Prostate gland (tissue), 2 donors: ENCODE measurements around the gene TBX15. TPM values are rescaled to one million over a fixed set of nuclear protein-coding genes. Genes with fewer than 3 reads are reported as not detected.

Source experiments
- DNase-seq: peaks from one replicate; pipeline ENCODE4 v3.0.0-alpha.2; 2019; ENCODE audit warnings: low spot score
- H3K27ac ChIP-seq, 2 donors: fragments of 200-600 bp; sonication (generic); 2 replicates each; pipeline ENCODE4 v1.5.1; 2017 to 2019
- H3K27me3 ChIP-seq: fragments of 200-600 bp; sonication (generic); replicated peaks from 2 replicates; pipeline ENCODE4 v1.5.1; 2019; ENCODE audit not compliant: insufficient read depth
- H3K36me3 ChIP-seq, 2 donors: fragments of 200-600 bp; sonication (generic); 1 replicate in 1 of 2; 2 replicates in 1 of 2; pipeline versions ENCODE4 v1.5.1 to v1.8.1; 2017 to 2019
- H3K4me1 ChIP-seq: fragments of 200-600 bp; sonication (generic); replicated peaks from 2 replicates; pipeline ENCODE4 v1.5.1; 2019
- H3K4me3 ChIP-seq, 2 donors: fragments of 200-600 bp; sonication (generic); 2 replicates each; pipeline ENCODE4 v1.5.1; 2017 to 2019
- H3K9me3 ChIP-seq: fragments of 200-600 bp; sonication (generic); 2 replicates; pipeline ENCODE4 v1.5.1; 2017
- POLR2A ChIP-seq: fragments of 450-650 bp; IDR thresholded peaks from one replicate; pipeline ENCODE4 v1.6.1; 2016; ENCODE audit warnings: antibody characterized with exemption, mild to moderate bottlenecking
- POLR2AphosphoS5 ChIP-seq: sonication (generic); formaldehyde crosslinking; IDR thresholded peaks from one replicate; pipeline ENCODE4 v1.6.1; 2017; ENCODE audit warnings: antibody characterized with exemption
- WGBS: methylation state at CpG from one replicate; pipeline ENCODE4 v1.1.5; 2018; 5-methylcytosine and 5-hydroxymethylcytosine counted together
- intact Hi-C: fragments of 100-400 bp; cut with DNase I; formaldehyde crosslinking; loops from one replicate; pipeline ENCODE4 v1.14.2; 2022
- total RNA-seq, 2 donors: library from RNA; depleted of rRNA; stranded (reverse); fragments of >200 nt; gene quantifications; one replicate each; pipeline ENCODE4 v1.1.0, GENCODE V29; 2016
- TF ChIP-seq, protein P1 (sequence below), 4 experiments: fragments of 200-600 bp in 2 of 4; fragments of 450-650 bp in 2 of 4; sonication (generic) in 2 of 4; IDR thresholded peaks; 1 replicate in 3 of 4; 2 replicates in 1 of 4; pipeline ENCODE4 v1.5.1; 2016 to 2019; ENCODE audit warnings: antibody characterized with exemption in 4 of 4, mild to moderate bottlenecking in 2 of 4, moderate library complexity in 2 of 4

TBX15 gene
- total RNA-seq, 2 donors from 2014 or later = 0.40 to 0.87 TPM

DNA sequence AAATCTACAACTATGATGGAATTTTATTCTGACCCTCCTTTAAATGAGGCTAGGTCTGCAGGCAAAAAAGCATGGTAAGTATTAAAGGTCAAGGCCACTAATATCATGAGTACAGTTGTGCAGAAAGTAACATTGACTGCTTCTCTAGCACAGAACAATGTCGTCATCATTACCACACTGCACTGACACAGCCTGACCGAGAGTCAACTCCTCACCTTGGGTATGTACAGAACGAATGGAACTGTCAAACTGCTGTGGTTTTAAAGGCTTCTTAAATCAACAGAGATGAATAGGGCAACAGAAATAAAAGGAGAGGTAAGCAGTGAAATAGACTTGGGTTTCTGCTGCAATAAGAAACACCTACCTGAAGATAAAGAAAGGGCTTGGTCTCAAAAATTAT is 88.8 kb downstream of the TBX15 start:
- H3K36me3 ChIP-seq = no peaks in the 10 kb centered on the region
- H3K4me3 ChIP-seq = no peak overlapping the region
- intact Hi-C loops = no loop called here
- no peaks in the 10 kb centered on the region for H3K27me3 ChIP-seq
- peak; percentile 26 for DNase-seq
- H3K4me1 ChIP-seq = no peaks in the 10 kb centered on the region
- H3K9me3 ChIP-seq = no peaks in the 10 kb centered on the region
- TF ChIP-seq POLR2AphosphoS5 = peak; percentile 76
- no peak for TF ChIP-seq POLR2A
- 9% methylated on average over 3 of the region's 3 CpGs for WGBS
- H3K27ac ChIP-seq = no peak overlapping the region

DNA sequence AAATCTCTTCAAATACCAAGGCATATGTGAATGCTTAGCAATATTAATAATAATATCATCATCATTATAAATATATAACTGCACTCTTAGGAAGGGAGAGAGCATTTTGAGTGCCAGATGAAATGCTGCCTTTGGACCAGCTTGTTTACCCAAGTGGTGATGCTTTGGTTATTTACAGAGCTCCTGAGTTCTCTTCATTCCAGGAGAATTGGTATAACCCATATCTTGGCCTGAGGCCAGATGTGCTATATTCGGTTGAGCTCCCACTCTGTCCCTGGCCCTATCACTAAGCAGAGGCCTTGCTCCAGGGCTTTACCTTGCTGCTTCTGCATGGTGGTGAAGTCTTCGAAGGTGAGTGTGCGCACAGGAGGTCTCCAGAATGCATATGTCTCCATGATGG is 89.4 kb downstream of the TBX15 start:
- no peaks in the 10 kb centered on the region for H3K27me3 ChIP-seq
- H3K27ac ChIP-seq = no peak overlapping the region
- DNase-seq = no peak
- H3K9me3 ChIP-seq = no peaks in the 10 kb centered on the region
- TF ChIP-seq POLR2A = no peak
- TF ChIP-seq, protein P1, sequence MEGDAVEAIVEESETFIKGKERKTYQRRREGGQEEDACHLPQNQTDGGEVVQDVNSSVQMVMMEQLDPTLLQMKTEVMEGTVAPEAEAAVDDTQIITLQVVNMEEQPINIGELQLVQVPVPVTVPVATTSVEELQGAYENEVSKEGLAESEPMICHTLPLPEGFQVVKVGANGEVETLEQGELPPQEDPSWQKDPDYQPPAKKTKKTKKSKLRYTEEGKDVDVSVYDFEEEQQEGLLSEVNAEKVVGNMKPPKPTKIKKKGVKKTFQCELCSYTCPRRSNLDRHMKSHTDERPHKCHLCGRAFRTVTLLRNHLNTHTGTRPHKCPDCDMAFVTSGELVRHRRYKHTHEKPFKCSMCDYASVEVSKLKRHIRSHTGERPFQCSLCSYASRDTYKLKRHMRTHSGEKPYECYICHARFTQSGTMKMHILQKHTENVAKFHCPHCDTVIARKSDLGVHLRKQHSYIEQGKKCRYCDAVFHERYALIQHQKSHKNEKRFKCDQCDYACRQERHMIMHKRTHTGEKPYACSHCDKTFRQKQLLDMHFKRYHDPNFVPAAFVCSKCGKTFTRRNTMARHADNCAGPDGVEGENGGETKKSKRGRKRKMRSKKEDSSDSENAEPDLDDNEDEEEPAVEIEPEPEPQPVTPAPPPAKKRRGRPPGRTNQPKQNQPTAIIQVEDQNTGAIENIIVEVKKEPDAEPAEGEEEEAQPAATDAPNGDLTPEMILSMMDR (IDR thresholded peaks at IDR 0.05) = no peak
- no peak for TF ChIP-seq POLR2AphosphoS5
- H3K4me1 ChIP-seq = no peaks in the 10 kb centered on the region
- no peaks in the 10 kb centered on the region for H3K36me3 ChIP-seq
- H3K4me3 ChIP-seq = no peak overlapping the region
- 72% methylated on average over 3 of the region's 3 CpGs for WGBS
- intact Hi-C loops = no loop called here

DNA sequence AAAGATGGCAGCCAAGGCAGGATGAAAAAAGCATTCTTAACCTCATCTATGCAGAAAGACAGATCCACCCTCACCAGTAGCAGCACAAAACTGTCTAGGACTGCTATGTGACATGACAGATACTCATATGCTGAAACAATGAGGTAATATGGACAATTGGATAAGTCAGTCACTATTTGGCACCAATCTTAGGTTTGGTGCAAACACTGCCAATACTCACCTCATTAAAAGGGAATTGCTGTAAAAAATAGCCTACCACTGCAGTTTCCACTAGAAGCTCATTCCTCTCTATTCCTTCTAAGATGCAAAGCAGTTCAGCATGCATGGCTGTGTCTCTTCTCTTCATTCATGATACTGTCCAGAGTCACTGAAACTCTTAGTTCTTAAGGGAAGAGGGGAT is 91.7 kb downstream of the TBX15 start:
- Histone ChIP-seq H3K27ac (no peak overlapping the region), H3K36me3 (no peaks in the 10 kb centered on the region), H3K27me3 (no peaks in the 10 kb centered on the region), H3K9me3 (no peaks in the 10 kb centered on the region), H3K4me3 (no peak overlapping the region), H3K4me1 (no peaks in the 10 kb centered on the region)
- TF ChIP-seq POLR2AphosphoS5 (no peak), POLR2A (no peak)
- TF ChIP-seq, protein P1 (IDR thresholded peaks at IDR 0.05) = no peak
- intact Hi-C loops = no loop called here
- DNase-seq = no peak

DNA sequence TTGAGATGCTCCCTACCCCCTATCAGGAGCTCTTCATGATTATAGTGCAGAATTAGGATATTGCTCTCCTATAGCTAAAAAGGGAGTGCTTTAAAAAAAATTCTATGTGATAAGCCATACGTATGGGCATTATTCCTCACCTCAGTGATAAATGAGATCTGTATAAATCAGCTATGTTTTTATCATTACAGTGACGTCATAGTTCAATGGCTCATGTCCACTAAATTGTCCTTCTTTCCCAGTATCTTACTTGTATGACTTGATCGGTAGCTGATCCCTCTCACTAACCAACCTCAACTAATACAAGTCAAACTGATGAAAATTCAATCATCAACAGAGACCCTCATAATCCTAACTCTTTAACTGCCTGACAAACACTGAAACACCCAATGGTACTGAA is 93.3 kb downstream of the TBX15 start:
- no peaks in the 10 kb centered on the region for H3K4me1 ChIP-seq
- no peaks in the 10 kb centered on the region for H3K27me3 ChIP-seq
- intact Hi-C loops = no loop called here
- 88% methylated on average over 3 of the region's 3 CpGs for WGBS
- no peak overlapping the region for H3K27ac ChIP-seq
- no peaks in the 10 kb centered on the region for H3K36me3 ChIP-seq
- no peak overlapping the region for H3K4me3 ChIP-seq
- DNase-seq = no peak
- TF ChIP-seq POLR2AphosphoS5 (no peak), POLR2A (no peak)
- TF ChIP-seq, protein P1 (IDR thresholded peaks at IDR 0.05) = no peak
- no peaks in the 10 kb centered on the region for H3K9me3 ChIP-seq

DNA sequence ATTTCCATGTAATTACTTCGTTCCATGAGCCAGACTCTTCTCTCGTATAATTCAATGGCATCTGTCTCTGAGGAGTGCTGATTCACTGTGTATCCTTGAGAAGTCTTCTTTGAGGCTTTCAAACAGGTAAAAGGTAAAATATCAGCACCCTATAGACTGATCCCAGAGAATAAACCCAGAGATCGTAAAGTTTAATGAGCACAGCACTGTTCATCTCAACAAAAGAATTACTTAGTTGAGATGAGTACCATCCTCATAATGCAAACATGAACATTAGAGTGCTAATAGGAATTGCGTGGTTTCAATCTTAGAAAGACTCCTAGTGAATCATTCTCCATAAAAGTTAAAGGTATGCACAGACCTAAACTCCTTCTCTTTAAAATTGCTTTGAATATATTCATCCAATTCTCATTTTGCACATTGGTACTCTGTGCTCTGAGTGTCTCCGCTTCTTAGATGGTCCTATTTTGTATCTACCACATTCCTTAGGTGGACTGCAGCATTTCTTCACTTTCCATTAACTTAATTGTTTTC is 97.2 kb downstream of the TBX15 start:
- TF ChIP-seq POLR2A = no peak
- TF ChIP-seq POLR2AphosphoS5 = no peak
- TF ChIP-seq, protein P1 (IDR thresholded peaks at IDR 0.05) = no peak
- no peak overlapping the region for H3K4me3 ChIP-seq
- no peaks in the 10 kb centered on the region for H3K36me3 ChIP-seq
- intact Hi-C loops = no loop called here
- H3K27ac ChIP-seq = no peak overlapping the region
- no peaks in the 10 kb centered on the region for H3K27me3 ChIP-seq
- no peaks in the 10 kb centered on the region for H3K9me3 ChIP-seq
- no peaks in the 10 kb centered on the region for H3K4me1 ChIP-seq
- WGBS = 53% methylated on average over 5 of the region's 5 CpGs
- DNase-seq = no peak
